H1 (cell line): Measurements from ENCODE around the gene PRRG4. TPM values are rescaled to one million over a fixed set of nuclear protein-coding genes. Genes with fewer than 3 reads are reported as not detected.
A peak's percentile ranks its signal among the peaks of the same experiment; 100 is the strongest.
"Not testable (repeated sequence)": the region's sequence is repeated elsewhere in the genome, so short reads cannot be mapped to it uniquely, and the experiment has no call there.

Source experiments
- CTCF ChIA-PET: fragments of 300-600 bp; sonication (Branson Sonifier 250); formaldehyde crosslinking; loops from one replicate; lab custom pipeline; 2021; ENCODE audit not compliant: partially characterized antibody; lab: Charles Lee
- POLR2A ChIA-PET: fragments of 300-600 bp; sonication (Branson Sonifier 250); formaldehyde crosslinking; loops from one replicate; lab custom pipeline; 2021; ENCODE audit warnings: inconsistent platforms; ENCODE audit not compliant: partially characterized antibody; lab: Charles Lee
- DNase-seq, 2 experiments: peaks; one replicate each; pipeline versions ENCODE4 v3.0.0 to v3.0.0-alpha.2; 2010 to 2022; ENCODE audit warnings: low spot score in 2 of 2, low read depth in 1 of 2, mixed read lengths in 1 of 2
- FAIRE-seq: peaks from 2 replicates; lab custom pipeline; 2011; peaks lifted over from hg19 to GRCh38; lab: Jason Lieb, UNC
- H2AFZ ChIP-seq: 2 replicates; pipeline ENCODE4 v1.8.1; 2012; ENCODE audit warnings: low read length, inconsistent platforms
- H2AK5ac ChIP-seq: 2 replicates; pipeline ENCODE4 v1.6.1; 2013; ENCODE audit warnings: low read depth, low read length
- H2BK120ac ChIP-seq: replicated peaks from 2 replicates; pipeline ENCODE3; 2013; ENCODE audit warnings: low read depth, low read length, inconsistent platforms
- H2BK12ac ChIP-seq: 2 replicates; pipeline ENCODE4 v1.6.1; 2013; ENCODE audit warnings: low read depth, low read length
- H2BK15ac ChIP-seq: 2 replicates; pipeline ENCODE4 v1.6.1; 2013; ENCODE audit warnings: low read length
- H2BK20ac ChIP-seq: 2 replicates; pipeline ENCODE4 v1.6.1; 2013; ENCODE audit warnings: low read length
- H2BK5ac ChIP-seq: 2 replicates; pipeline ENCODE4 v1.6.1; 2013; ENCODE audit warnings: low read depth, low read length
- H3K14ac ChIP-seq: 2 replicates; pipeline ENCODE4 v1.6.1; 2013; ENCODE audit warnings: inconsistent platforms; ENCODE audit not compliant: insufficient read length
- H3K18ac ChIP-seq: 2 replicates; pipeline ENCODE4 v1.6.1; 2013; ENCODE audit warnings: low read length; ENCODE audit errors: extremely low read depth
- H3K23ac ChIP-seq: 2 replicates; pipeline ENCODE4 v1.6.1; 2013; ENCODE audit warnings: inconsistent platforms; ENCODE audit not compliant: insufficient read length
- H3K23me2 ChIP-seq: 2 replicates; pipeline ENCODE4 v1.6.1; 2013; ENCODE audit warnings: low read depth, low read length
- H3K27ac ChIP-seq: 2 replicates; pipeline ENCODE4 v1.6.1; 2011; ENCODE audit warnings: low read depth, low read length, inconsistent platforms
- H3K27me3 ChIP-seq, 4 experiments: replicated peaks in 1 of 4; 1 replicate in 1 of 4; 2 replicates in 3 of 4; pipeline versions ENCODE4 v1.6.1 to v1.8.1; 2011 to 2013; ENCODE audit warnings: low read length in 3 of 4, mild to moderate bottlenecking in 3 of 4, inconsistent platforms in 2 of 4, mixed read lengths in 2 of 4, moderate library complexity in 1 of 4; ENCODE audit not compliant: control insufficient read depth in 3 of 4, insufficient read depth in 3 of 4; ENCODE audit errors: extremely low read depth in 1 of 4
- H3K36me3 ChIP-seq, 4 experiments: 2 replicates each; pipeline versions ENCODE4 v1.6.1 to v1.8.1; 2011 to 2013; ENCODE audit warnings: mild to moderate bottlenecking in 4 of 4, low read length in 3 of 4, moderate library complexity in 2 of 4, control low read depth in 1 of 4, inconsistent platforms in 1 of 4; ENCODE audit not compliant: insufficient read depth in 4 of 4, control insufficient read depth in 2 of 4
- H3K4ac ChIP-seq: replicated peaks from 2 replicates; pipeline ENCODE3; 2013; ENCODE audit warnings: low read length, low read depth, mixed read lengths, inconsistent platforms; ENCODE audit not compliant: insufficient read length
- H3K4me1 ChIP-seq, 4 experiments: replicated peaks in 1 of 4; 1 replicate in 1 of 4; 2 replicates in 3 of 4; pipeline versions ENCODE4 v1.6.1 to v1.8.1; 2011 to 2013; ENCODE audit warnings: low read length in 3 of 4, inconsistent platforms in 2 of 4, mixed read lengths in 1 of 4; ENCODE audit not compliant: insufficient read depth in 4 of 4, control insufficient read depth in 3 of 4
- H3K4me2 ChIP-seq, 2 experiments: 2 replicates each; pipeline versions ENCODE4 v1.6.1 to v1.8.1; 2011 to 2013; ENCODE audit warnings: low read depth in 2 of 2, low read length in 2 of 2, control low read depth in 1 of 2, inconsistent platforms in 1 of 2, mild to moderate bottlenecking in 1 of 2; ENCODE audit not compliant: insufficient read depth in 1 of 2
- H3K4me3 ChIP-seq, 4 experiments: fragments of 200-600, 300-600 bp in 1 of 4; sonication (generic), shearing (Covaris generic), sonication (Bioruptor Twin) in 1 of 4; 2 replicates each; pipeline versions ENCODE4 v1.5.1 to v1.8.1; 2011 to 2016; ENCODE audit warnings: low read length in 4 of 4, low read depth in 3 of 4, control low read depth in 2 of 4, inconsistent platforms in 2 of 4, mild to moderate bottlenecking in 2 of 4, mixed read lengths in 1 of 4, moderate library complexity in 1 of 4; ENCODE audit not compliant: insufficient read depth in 2 of 4; ENCODE audit errors: extremely low read depth in 1 of 4
- H3K56ac ChIP-seq: replicated peaks from 2 replicates; pipeline ENCODE3; 2013; ENCODE audit warnings: low read depth, mild to moderate bottlenecking, mixed read lengths, low read length, inconsistent platforms; ENCODE audit not compliant: insufficient read length
- H3K79me1 ChIP-seq: 2 replicates; pipeline ENCODE4 v1.6.1; 2013; ENCODE audit warnings: low read depth, low read length, control low read depth
- H3K79me2 ChIP-seq, 2 experiments: 2 replicates each; pipeline versions ENCODE4 v1.6.1 to v1.8.1; 2012 to 2013; ENCODE audit warnings: low read length in 2 of 2, mild to moderate bottlenecking in 2 of 2, inconsistent platforms in 1 of 2; ENCODE audit not compliant: insufficient read depth in 2 of 2, control insufficient read depth in 1 of 2
- H3K9ac ChIP-seq, 4 experiments: replicated peaks in 1 of 4; 1 replicate in 1 of 4; 2 replicates in 3 of 4; pipeline versions ENCODE4 v1.6.1 to v1.8.1; 2011 to 2013; ENCODE audit warnings: low read depth in 3 of 4, low read length in 3 of 4, control low read depth in 2 of 4, mild to moderate bottlenecking in 2 of 4, moderate library complexity in 2 of 4, inconsistent platforms in 1 of 4; ENCODE audit errors: extremely low read depth in 1 of 4
- H3K9me3 ChIP-seq, 2 experiments: 2 replicates each; pipeline versions ENCODE4 v1.6.1 to v1.8.1; 2012 to 2013; ENCODE audit warnings: mild to moderate bottlenecking in 2 of 2, moderate library complexity in 2 of 2, control low read depth in 1 of 2, inconsistent platforms in 1 of 2, low read depth in 1 of 2, low read length in 1 of 2, mixed read lengths in 1 of 2; ENCODE audit not compliant: insufficient read depth in 2 of 2
- H4K20me1 ChIP-seq, 2 experiments: replicated peaks in 1 of 2; 2 replicates each; pipeline versions ENCODE3 to v1.8.1; 2011 to 2013; ENCODE audit warnings: inconsistent platforms in 2 of 2, low read length in 2 of 2, mild to moderate bottlenecking in 1 of 2; ENCODE audit not compliant: insufficient read depth in 2 of 2, control insufficient read depth in 1 of 2
- H4K5ac ChIP-seq: 2 replicates; pipeline ENCODE4 v1.6.1; 2013; ENCODE audit warnings: low read length, low read depth, mixed read lengths, inconsistent platforms; ENCODE audit not compliant: insufficient read length
- H4K8ac ChIP-seq: 2 replicates; pipeline ENCODE4 v1.8.0; 2013; ENCODE audit warnings: mild to moderate bottlenecking, moderate library complexity, low read length, inconsistent platforms; ENCODE audit not compliant: insufficient read depth; ENCODE audit errors: extremely low read depth
- H4K91ac ChIP-seq: replicated peaks from 2 replicates; pipeline ENCODE3; 2013; ENCODE audit warnings: low read length, mixed read lengths, inconsistent platforms; ENCODE audit not compliant: insufficient read length
- WGBS, 2 experiments: shearing (Covaris generic) in 1 of 2; methylation state at CpG; one replicate each; pipeline versions ENCODE4 v1.1.6 to v1.1.7; 2013 to 2015; ENCODE audit warnings: low lambda C conversion rate in 2 of 2, mixed read lengths in 2 of 2, inconsistent platforms in 1 of 2, low coverage in 1 of 2, missing lambda C conversion rate in 1 of 2; ENCODE audit not compliant: insufficient replicate concordance in 2 of 2, insufficient coverage in 1 of 2, insufficient read length in 1 of 2; ENCODE audit errors: extremely low coverage in 1 of 2, missing lambda C conversion rate in 1 of 2; 5-methylcytosine and 5-hydroxymethylcytosine counted together
- polyA plus RNA-seq, 7 experiments: library from polyadenylated mRNA; depleted of rRNA in 3 of 7; stranded (reverse) in 5 of 7; unstranded in 2 of 7; fragments of >200 nt in 5 of 7; fragments of 200-250 nt in 2 of 7; gene quantifications; 1 replicate in 5 of 7; 2 replicates in 1 of 7; 4 replicates in 1 of 7; pipeline versions ENCODE4 v1.2.1 to v1.2.3, GENCODE V29; 2011 to 2013; ENCODE audit warnings: missing spikeins in 2 of 7, mixed read lengths in 2 of 7
- total RNA-seq: library from RNA; stranded (reverse); fragmentation: NEBNext Ultra II Directional; extraction: Animal tissue kit (Norgen Biotek cat#: 25700); gene quantifications from 2 replicates; pipeline ENCODE4 v1.2.1, GENCODE V29; 2021

The PRRG4 gene
- total and polyA plus RNA-seq, 2 of the 8 experiments (the other 6 are each of a cell fraction or from before 2014, with no cell fraction given), result 0.65 to 1.7 TPM

GRCh38 chr11:32888384-32888710, 58.6 kb downstream of the PRRG4 start:
- H3K36me3 ChIP-seq, H4K91ac ChIP-seq, H3K14ac ChIP-seq, H3K79me2 ChIP-seq, DNase-seq, H4K20me1 ChIP-seq, H3K4me2 ChIP-seq, H4K8ac ChIP-seq, FAIRE-seq, H2BK20ac ChIP-seq, H3K56ac ChIP-seq, H3K4me3 ChIP-seq, H3K23ac ChIP-seq, H3K79me1 ChIP-seq, POLR2A ChIA-PET, H4K5ac ChIP-seq, H2AK5ac ChIP-seq, H3K23me2 ChIP-seq, H3K4ac ChIP-seq, H2BK12ac ChIP-seq, H2BK5ac ChIP-seq, H3K27ac ChIP-seq, H2BK120ac ChIP-seq, H2BK15ac ChIP-seq, H3K27me3 ChIP-seq, H2AFZ ChIP-seq, H3K9ac ChIP-seq: not testable (repeated sequence)
- Histone ChIP-seq H3K4me1 (peaks cover 0 to 13% (median 6%) of the 10 kb centered on the region in 4 experiments; a peak in 6 of 7 replicates), H3K18ac (0 out of 2 replicates have a peak overlapping the region, but pooled peaks have one; percentile 9), H3K9me3 (peaks cover 9 to 13% of the 10 kb centered on the region in 2 experiments)
- CTCF ChIA-PET, result interaction anchor here (1.1 to 5.9 kb wide), 3 partner anchors 9 to 20 kb away, joined by 3 to 55 read pairs (median 19); no protein-coding TSS in a partner anchor
- WGBS, 2 experiments, result 91% methylated on average over 16 of the region's 17 CpGs; no CpG with 5 or more reads in 1 of the 2 experiments
